HG03064 (cell line): ENCODE data around the gene ANKRD53.
"Not testable (repeated sequence)": the region's sequence is repeated elsewhere in the genome, so short reads cannot be mapped to it uniquely, and the experiment has no call there.

ENCODE experiments used
- ATAC-seq: cut with Tn5 transposase; IDR thresholded peaks from one replicate; pipeline ENCODE4 v1.9.1; 2021; ENCODE audit warnings: low read depth; ENCODE audit not compliant: unreplicated experiment

ANKRD53 gene

DNA sequence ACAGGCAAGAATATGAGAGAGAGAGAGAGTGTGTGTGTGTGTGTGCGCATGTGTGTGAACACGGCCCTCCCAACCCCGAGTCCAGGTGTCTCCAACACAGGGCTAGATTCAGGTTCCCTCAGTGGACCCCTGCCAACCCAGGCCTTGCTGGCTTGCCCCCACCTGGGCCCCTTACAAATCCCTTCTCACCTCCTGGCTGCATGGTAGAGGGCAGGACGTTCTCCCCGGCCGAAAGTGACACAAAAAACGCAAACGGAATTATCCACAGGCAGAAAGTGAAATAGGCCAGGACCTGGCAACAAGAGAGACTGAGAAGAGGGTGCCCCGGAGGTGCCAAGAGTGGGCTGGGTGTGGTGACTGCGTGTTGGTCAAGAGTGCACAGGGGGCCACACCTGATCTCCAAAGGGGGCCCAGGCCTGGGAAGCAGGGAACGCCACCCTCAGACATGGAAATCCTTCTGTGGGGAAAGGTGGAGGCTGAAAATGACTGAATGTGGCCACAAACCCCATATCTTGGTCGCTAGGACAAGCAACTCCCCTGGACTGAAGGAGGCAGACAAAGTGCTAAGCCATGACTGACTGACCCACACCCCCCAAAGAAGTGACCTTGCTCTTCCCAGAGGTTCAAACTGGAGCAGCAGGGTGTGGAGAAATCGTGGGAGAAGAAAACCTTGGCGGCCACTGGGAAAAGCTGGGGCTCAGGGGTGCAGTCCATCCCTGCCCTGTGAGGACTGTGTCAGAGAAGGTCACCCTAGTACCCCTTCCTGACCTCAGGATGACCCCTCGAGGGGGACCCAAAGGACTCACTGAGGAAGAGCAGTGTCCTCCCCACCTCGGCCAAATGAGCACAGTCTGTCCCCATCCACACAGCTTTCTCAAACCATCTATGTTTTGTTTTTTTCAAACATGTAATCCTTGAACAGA, 10.6 kb downstream of the ANKRD53 start:
- no peak for ATAC-seq

DNA sequence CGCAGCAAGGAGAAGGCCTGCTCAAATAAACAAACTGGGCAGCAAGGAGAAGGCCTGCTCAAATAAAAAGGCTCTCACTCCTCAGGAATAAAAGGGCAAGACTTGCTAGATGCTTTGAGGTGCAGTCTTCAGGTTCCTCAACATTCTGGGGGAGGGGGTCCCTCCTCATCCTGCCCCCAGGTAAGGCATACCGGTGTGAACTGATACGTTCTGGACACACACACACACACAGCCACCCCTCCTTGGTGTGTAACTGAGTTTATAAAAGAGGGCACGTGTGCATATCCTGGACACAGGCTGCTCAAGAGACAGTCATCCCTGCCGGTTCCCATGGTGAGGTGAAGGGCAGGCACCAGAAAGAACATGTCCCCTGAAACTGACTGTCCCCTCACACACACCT, 11.8 kb downstream of the ANKRD53 start:
- ATAC-seq: no peak

DNA sequence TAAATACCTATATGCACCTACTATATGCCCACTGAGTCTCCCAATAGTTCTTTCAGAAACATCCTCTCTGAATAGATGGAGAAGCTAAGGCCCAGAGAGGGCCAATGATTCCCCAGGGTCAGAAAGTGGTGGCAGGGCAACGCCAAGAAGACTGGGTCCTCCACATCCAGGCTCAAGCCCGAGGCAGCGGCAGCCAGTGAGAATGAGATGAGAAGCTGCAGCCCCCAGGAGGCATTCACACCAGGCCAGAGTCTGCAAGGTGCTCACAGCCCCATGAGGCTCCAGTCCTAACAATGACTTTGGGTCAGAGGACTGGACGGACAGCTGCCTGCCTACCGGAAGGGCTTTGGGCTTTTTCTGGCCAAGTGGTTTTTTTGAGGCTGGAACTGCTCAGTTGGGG, 12.7 kb downstream of the ANKRD53 start:
- ATAC-seq: no peak

DNA sequence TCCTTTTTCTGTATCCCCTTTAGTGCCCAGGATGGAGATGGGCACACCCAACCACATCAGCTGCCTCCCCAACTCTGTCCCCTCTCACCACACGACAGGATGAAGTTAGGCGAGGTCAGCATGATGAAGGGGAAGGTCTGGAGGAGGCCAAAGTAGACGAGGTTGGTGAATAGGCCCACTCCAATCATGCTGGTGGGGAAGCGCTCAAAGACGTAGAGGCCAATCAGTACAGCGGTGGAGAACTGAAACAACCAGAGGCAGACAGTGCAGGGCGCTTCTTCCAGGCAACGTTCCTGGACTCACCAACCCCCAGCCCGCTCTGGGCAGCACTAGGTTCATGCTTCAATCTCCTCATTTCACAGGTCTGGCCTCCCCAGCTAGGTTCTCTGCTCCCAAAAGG, 13.3 kb downstream of the ANKRD53 start:
- ATAC-seq: no peak

DNA sequence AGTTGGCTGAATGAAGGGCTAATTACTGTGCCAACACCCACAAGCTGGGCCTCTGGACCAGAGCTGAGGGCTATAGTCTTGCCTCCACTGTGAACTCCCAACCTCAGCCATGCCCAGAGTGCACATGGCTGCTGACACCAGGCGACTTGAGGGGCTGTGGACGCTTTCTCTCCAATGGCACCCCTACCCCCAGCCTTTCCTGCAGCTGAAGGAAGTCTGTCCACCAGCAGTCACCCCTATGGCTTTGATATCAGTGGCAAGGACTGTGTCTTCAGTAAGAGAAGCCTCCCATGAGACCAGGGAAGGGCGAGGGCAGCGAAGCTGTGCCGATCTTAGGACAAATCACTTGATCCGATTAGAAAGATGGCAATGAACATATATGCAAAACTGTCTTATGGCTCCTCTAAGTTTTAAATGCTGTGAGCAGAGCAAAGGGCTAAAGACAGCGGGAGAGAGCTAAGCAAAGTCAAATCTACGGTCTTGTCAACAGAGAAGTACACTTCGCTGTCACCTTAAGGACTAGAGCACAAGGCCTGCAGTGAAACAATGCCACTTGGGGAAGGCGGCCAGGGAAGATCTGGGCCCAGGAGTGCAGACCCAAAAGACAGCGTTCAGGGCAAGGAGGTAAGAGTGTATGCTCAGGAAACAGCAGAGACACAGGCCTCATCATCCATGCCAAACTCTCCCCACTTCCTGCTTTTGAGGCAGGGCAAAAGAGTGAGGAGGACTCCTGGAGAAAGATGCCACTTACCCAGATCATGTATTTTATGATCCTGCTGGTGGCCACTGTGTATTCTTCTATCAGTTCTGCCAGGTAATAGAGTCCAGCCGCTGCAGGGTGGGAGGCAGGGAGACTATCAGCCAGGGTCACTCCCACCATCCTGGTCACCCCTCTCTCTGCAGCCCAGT, 14.8 kb downstream of the ANKRD53 start:
- no peak for ATAC-seq

DNA sequence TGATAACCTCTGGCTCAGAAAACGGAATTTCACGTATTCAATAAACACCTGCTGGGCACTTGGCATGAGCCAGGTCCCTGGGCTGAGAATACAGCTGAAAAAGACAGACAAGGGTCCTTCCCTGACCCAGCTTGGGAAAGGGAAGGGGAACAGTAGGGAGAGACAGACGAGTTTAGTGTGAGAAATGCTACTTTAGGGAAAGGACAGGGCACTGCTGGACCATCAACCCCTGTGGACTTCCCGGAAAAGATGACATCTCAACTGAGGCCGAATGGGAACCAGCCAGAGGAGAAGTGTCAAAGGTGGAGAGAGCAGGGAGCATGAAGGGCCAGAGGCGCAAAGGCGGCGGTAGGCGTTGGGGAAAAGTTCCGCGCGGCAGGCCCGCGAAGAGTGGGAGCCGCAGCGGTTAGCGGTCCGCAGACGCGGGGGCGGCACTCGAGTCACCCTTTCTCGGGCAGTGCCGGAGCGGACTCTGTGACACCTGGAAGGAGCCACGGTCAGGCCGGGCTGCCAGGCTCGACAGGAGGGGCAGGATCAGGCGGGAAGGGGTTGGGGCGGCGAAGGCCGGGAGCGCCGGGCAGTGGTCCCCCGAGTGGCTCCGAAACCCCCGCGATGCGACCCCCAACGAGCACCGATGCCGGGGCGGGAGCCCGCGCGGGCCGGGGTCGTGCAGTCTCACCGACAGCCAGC, 15.7 kb downstream of the ANKRD53 start:
- peak; percentile 25 for ATAC-seq

DNA sequence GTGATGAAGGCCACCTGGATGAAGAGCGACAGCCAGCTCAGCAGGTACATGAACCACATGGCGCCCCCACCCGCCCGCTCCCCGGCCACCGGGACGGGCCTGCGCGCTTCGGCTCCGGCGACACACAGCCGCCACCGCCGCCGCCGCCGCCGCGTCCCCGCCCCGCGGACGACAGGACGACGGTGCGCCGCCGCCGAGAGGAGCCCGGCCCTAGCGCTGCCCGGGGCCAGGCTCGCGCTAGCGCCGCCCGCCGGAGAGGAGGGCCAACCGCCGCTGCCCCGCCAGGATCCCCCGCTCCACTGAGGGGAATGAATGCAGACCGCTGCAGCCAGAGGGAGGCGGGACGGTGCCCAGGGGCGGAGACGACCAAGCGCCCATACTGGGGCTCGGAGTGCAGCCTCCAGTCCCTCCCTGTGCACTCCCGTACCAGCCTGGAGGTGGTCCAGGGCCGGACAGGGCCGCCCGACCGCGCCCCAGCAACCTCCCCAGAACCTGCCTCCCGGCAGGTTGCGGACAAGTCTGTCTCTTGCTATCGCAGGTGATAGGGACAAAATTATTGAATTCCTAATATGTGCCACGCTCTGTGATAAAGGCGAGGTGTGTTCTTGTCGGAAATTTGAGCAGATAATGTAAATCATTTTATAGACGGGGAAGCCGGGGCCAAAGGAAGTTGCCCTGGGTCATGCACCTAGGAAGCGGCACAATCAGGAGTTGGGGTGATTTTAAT, 16.4 kb downstream of the ANKRD53 start, which contains the start of gene TEX261:
Gene TEX261 (minus strand): TSS at position 175 of the 727 bp plus-strand sequence. CDS start 116 bp downstream, at position 59.
- ATAC-seq: peak; percentile 93

DNA sequence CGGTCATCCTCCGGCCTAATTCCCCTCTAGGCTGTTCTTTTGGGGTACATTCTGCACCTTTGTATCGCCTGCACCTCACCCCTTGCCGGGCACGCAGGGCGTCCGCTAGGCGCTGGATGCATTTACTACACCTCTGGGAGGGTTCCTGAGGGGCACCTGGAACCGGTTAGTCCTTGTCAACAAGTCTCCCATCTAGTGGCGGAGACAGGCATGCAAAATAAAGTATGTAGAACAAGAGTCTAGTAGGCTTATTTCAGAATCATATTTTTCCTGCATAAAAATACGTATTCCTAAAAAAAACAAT, 16.9 kb downstream of the ANKRD53 start:
- ATAC-seq: peak; percentile 38

DNA sequence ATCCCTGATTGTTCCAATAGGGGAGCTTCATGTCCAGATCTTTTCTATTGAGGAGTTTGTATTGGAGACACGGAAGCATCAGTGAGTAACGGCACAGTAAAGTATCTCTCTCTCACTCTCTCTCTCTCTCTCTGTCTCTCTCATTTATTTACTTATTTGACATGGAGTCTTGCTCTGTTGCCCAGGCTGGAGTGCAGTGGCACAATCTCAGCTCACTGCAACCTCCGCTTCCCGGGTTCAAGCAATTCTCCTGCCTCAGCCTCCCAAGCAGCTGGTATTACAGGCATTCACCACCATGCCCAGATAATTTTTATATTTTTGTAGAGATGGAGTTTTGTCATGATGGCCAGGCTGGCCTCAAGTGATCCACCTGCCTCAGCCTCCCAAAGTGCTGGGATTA, 20.5 kb downstream of the ANKRD53 start:
- not testable (repeated sequence) for ATAC-seq

DNA sequence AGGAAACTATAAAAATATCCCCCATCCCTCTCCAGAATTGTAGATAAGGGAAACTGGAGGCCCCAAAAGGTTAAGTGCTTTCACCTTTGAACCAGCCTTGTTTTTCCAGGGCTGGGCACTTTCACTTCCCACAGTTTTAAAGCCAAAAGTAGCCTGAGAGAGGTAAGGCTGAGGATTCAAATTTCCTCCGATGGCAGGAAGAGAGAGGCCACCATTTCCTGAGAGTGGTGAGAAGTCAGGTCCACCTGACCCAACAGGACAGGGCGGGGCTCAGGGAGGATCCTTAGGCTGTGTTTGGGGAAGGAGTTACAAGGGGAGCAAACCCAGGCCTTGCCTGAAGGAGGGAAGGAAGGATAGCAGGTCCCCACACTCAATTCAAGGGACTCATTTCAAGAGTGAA, 20.9 kb downstream of the ANKRD53 start:
- ATAC-seq: no peak

DNA sequence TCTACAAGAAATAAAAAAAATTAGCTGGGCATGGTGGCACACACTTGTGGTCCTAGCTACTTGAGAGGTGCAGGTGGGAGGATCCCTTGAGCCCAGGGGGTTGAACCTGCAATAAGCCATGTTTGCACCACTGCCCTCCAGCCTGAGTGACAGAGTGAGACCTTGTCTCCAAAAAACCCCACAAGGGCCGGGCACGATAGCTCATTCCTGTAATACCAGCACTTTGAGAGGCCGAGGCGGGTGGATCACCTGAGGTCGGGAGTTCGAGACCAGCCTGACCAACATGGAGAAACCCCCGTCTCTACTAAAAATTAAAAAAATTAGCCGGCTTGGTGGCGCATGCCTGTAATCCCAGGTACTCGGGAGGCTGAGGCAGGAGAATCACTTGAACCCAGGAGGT, 21.5 kb downstream of the ANKRD53 start:
- ATAC-seq: not testable (repeated sequence)

DNA sequence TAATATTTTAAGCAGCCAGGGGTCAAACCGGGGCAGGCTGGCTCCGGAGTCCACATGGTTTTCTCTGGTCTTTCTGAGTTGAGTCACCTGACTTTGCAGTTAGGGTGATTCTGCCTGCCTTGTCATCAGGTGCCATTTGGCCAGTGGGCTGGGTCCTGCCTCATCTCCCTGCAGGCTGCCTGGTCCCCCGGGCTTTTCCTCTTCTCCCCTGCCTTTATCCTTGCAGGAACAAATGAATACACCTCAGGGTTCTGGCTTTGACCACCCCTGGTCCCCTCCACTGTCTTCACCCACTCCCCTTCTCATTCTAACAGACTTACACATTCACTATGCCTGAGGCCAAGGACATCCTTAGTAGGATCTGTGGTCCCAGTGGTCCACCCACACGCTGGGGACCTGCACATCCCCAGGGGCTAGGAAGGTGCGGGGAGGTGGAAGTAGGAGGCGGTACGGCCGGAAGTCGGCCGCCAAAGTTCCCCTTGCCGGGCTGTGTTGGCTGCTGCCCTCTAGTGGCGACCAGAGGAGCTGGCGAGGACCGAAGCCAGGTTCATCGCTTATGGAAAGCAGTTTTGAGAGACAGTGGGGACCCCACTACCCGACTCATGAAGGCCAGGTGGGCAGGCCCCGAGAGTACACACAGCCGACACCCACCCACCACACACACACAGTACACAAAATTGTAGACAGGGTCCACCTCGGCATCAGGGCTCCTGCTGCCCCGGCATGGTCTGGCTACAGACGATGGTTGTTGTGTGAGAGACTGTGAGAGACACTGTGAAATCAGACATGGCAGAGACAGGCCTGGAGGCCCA, 22.6 kb downstream of the ANKRD53 start:
- ATAC-seq: peak; percentile 87

DNA sequence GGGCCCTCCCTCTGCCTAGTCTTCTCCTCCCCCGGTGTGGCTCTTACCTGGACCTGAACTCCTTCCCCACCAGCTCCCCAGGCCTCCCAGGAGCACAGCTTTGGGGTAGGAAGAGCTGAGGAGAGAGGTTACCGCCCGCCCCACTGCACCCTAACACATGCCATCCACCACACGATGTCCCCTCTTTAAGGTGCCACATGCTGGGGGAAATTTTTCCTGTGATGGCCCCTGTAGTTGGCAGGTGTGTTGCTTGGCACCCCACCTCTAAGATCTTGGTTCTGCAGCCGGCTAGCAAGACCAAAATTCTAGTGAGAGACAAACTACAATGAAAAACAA, 23.1 kb downstream of the ANKRD53 start:
- ATAC-seq: no peak

DNA sequence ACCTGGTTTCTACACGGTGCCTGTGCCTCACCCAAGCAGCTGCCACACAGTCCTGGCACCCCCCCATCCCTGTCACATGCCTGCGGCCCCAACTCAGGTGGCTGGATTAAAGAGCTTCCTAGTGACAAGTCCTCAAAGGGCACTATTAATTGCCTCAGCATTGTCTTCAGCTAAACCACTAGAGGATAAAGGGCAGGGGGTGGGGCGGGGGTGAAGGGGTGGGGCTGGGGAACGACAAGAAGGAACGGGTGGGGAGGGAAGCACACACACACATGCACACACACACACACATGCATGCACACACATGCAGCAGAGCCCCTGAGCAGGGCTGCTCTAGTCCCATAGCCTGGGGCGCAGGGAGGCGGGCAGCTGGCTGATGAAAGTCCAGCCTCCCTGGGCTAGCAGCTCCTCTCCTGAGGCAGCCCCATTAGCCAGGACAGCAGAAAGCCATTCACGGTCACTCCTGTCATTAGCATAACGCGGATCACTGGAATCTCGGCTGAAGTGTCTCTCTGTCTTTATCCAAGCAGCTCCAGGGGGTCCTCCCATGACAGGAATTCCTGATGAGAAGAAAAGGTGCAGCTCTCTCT, 23.6 kb downstream of the ANKRD53 start:
- ATAC-seq: no peak

DNA sequence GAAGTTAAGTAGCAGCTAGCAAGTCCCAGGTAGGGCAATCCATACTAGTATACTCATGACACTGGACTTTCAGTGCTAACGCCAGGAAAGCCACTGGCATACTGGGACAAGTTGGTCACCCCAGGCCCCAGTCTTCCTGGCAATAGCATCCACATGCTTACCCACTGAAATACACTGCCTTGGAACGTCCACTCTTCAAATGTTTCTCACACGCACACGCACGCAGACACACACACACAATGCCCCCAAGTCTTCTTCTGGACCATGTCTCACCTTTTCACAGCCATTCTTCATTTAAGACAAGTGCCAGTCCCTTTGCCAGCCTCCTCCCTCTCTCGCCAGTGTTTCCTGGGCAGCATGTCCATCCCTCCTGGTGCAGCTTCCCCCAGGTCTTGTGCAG, 25.0 kb downstream of the ANKRD53 start:
- no peak for ATAC-seq

DNA sequence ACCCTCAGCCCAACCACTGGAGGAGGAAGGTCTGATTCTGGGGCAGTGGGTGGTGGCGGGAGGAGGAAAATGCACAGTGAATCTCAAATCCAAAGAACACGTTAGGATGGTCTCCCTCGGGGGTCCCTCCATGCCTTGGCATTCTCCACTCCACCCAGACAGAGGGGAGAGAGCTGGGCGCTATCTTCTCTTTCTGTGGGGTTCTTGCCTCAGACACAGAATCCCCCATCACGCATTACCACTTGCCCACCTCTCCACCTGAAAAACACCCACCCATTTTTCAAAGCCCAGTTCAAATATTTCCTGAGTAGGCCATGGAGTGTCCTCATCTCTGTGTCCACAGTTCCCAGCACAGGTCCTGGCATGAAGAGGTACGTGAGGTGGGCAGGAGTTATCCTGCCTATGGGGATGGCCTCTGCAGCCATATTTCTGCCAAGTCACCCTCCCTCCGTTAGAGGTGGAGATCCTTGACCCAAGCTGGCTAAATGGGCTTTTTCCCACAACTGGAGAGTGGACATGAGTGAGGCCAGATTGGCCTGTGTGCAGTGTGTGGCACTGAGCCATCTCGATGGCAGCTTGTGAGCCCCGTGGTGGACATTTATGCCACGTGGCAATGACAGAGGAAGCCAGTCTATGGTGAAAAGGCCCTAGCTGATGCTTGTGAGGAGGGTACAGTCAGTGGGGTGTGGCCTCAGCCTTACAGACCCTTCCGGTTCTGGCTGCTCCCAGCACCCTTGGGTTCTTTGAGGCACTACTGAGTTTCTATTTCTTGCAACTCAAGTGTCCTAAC, 25.7 kb downstream of the ANKRD53 start:
- no peak for ATAC-seq

DNA sequence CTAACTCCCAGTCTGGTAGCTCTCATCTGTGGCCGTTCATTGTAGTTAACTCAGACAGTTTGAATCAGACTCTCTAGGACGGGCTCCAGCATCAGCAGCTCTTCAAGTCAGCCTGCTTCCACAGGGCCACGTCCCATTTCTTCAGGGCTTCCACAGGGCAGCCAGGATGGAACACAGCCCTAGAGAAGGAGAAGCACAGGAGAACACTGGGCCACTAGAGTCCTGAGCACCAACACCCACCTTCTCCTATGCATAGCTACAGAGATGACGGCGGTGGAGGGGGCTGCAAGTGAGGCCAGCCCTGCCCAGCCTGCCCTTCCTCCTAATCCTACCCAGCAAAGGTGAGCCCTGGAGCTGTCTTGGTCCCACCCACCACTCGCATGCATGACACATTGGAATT, 26.4 kb downstream of the ANKRD53 start:
- no peak for ATAC-seq
